IPS-15b (cell line): ENCODE results near the gene NOM1.

ENCODE experiments used
- H3K27me3 ChIP-seq: one replicate; pipeline ENCODE4 v1.6.1; 2013; ENCODE audit warnings: low read length; ENCODE audit not compliant: control insufficient read depth, insufficient read depth
- H3K36me3 ChIP-seq: one replicate; pipeline ENCODE4 v1.6.1; 2013; ENCODE audit warnings: low read length; ENCODE audit not compliant: control insufficient read depth, insufficient read depth
- H3K4me1 ChIP-seq: one replicate; pipeline ENCODE4 v1.6.1; 2013; ENCODE audit warnings: mild to moderate bottlenecking, low read length; ENCODE audit not compliant: control insufficient read depth, insufficient read depth
- H3K4me3 ChIP-seq: one replicate; pipeline ENCODE4 v1.5.1; 2013; ENCODE audit warnings: low read depth, low read length
- H3K9ac ChIP-seq: one replicate; pipeline ENCODE4 v1.6.1; 2013; ENCODE audit warnings: low read depth, mild to moderate bottlenecking, low read length
- H3K9me3 ChIP-seq: one replicate; pipeline ENCODE4 v1.6.1; 2013; ENCODE audit warnings: mild to moderate bottlenecking, low read length; ENCODE audit not compliant: control insufficient read depth, insufficient read depth

NOM1 gene

DNA sequence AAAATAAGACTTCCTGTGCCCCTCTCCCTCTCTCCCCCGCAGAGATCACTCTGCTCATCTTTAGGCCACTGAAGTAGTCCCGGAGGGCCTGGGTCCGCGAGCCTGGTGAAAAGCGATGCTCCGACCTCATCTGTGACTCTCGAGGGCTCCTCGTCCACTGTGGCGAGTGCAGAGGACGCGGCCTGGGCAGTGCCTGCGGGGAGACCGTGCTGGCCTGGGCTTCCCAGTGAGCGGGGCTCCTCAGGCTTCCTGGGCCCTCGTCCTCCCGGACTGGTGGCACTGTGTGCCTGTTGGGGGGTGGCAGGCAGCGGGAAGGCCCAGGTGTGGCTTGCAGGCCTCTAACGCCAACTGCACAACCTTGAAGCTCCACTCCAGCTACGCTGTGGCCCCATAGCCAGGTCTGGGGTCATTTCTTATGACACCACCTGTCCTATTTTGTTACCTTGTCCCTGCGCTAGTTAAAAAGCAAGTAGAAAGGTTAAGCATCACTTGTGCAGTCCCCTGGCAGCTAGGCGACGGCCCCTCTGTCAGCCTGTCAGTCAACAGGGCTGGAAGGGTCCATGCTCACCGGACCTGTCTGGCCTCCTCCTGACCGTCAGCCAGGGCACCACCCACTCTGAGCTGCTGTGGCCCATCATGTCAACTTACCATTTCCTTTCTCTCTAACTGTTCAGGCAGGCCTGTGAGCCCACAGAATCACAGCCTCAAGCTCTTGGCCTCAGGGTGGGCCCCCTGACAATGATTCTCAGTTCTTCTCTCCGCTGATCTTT is 40.4 kb downstream of the NOM1 start:
- Histone ChIP-seq H3K27me3 (peaks cover 10% of the 10 kb centered on the region), H3K9me3 (no peaks in the 10 kb centered on the region), H3K4me3 (no peak overlapping the region), H3K36me3 (no peaks in the 10 kb centered on the region), H3K9ac (no peak overlapping the region), H3K4me1 (no peaks in the 10 kb centered on the region)

DNA sequence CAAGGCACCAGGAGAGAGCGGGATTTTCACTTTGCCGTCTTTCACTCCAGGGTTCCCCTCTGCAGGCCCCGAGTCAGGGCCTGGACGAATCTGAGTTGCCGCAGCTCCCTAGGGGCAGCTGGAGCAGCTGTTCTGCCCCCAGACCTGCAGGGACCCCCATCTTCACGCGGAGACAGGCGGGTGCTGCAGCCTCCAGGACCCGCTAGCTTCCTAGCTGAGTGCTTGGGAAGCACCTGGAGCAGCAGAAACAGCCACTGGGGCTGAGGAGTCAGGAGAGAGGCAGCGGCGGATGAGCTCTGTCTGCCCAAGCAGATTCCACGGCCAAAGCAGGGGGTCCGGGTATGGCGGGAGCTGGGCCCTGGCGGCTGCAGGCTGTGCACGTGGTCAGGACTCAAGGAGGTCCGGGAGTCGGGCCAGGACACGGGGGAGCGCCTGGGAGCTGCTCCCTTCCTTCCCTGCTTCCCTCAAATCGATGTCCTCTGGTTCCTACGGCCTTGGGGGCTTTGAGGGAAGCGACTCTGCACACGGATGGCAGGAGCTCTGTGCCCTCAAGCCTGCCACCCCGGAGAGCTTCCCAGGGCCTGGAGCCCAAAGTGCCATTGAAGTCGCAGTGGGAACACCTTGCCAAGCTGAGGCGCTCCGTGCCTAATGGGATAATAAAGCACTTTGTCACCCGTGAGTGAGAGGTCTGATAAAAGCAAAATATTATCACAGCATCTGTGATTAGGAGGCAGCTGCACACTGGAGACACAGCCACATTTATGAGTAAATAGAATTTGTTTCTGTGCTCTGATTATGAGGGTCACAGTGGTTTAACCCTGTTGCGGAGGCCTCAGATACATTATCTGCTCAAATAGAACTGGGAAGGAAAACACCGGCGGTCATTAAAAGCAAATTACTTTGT is 43.8 kb downstream of the NOM1 start:
- peaks cover 38% of the 10 kb centered on the region for H3K27me3 ChIP-seq
- H3K4me1 ChIP-seq = no peaks in the 10 kb centered on the region
- H3K9me3 ChIP-seq = no peaks in the 10 kb centered on the region
- no peak overlapping the region for H3K4me3 ChIP-seq
- H3K9ac ChIP-seq = no peak overlapping the region
- H3K36me3 ChIP-seq = no peaks in the 10 kb centered on the region

DNA sequence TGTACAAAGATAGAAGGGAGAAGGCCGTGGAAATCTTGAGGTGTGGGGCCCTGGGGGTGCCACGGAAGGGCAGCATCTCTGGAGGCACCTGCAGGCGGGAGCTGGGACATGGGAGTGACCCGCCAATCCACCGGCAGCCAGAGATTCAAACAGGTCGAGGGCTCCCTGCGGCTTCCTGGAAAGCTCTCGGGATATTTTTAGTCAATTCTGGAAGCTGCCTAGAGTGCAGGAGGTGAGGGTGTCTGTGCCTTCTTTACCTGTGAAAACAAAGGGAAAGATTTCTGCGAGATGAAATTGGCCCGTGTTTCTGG is 44.4 kb downstream of the NOM1 start:
- peaks cover 44% of the 10 kb centered on the region for H3K27me3 ChIP-seq
- no peak overlapping the region for H3K4me3 ChIP-seq
- no peaks in the 10 kb centered on the region for H3K9me3 ChIP-seq
- H3K36me3 ChIP-seq = no peaks in the 10 kb centered on the region
- H3K9ac ChIP-seq = no peak overlapping the region
- no peaks in the 10 kb centered on the region for H3K4me1 ChIP-seq

DNA sequence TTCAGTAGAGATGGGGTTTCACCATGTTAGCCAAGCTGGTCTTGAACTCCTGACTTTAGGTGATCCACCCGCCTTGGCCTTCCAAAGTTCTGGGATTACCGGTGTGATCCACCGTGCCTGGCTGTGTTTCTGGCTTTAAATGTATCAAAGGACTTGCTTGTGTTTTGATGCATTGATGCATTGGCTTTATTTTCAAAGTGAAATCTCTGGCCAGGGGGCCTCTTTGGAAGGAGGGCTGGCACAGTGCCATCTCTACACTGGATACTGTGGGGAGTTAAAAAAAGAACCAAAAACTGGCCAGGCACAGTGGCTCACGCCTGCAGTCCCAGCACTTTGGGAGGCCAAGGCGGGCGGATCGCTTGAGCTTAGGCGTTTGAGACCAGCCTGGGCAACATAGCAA is 44.9 kb downstream of the NOM1 start:
- H3K9ac ChIP-seq = no peak overlapping the region
- no peaks in the 10 kb centered on the region for H3K36me3 ChIP-seq
- H3K27me3 ChIP-seq = peaks cover 50% of the 10 kb centered on the region
- H3K4me3 ChIP-seq = no peak overlapping the region
- no peaks in the 10 kb centered on the region for H3K4me1 ChIP-seq
- no peaks in the 10 kb centered on the region for H3K9me3 ChIP-seq

DNA sequence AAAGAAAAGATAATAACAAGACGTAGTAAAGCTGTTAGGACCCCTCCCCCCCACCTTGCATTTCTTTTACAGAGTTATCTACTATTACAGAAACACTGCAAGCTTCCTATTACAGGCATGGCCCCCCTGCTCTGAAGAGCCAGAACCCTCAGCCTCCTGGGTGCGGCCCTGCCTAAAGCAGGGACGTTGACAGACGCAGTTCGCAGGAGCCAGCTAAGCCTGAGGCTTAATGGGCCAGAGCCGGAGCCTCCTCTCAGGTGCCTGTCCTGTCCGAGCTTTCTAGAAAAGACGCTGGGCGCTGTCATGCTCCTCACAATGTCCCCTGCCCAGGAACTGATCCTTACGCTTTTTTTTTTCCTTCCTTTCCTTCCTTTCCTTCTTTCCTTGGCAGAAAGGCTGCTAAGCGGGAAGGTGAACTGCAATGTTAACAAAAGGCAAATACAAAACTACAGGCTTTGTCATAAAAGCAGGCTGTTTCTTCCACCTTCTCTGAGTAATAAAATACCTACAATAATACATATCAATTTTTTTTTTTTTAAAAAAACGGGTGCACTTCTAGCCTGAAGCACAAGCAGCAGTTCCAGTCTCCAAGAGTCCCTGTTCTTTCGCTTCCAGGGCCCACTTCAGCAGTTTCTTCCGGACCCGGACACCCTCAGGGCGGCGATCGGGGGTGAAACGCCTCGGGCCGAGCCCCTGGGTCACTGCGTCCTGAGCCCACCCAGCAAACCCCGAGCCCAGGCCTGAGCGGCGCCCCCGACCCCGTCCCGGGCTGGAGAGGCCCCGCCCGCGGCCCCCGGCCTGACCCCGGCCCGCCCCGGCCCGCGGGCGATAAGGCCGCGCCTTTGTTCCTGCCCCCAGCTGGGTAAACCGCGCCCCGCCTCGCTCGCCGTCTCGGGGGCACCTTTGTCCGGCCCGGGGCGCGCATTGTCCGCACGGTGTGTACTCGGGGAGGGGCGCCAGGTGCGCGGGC is 49.8 kb downstream of the NOM1 start:
- peaks cover 81% of the 10 kb centered on the region for H3K27me3 ChIP-seq
- peaks cover 2% of the 10 kb centered on the region for H3K4me1 ChIP-seq
- H3K36me3 ChIP-seq = no peaks in the 10 kb centered on the region
- H3K9me3 ChIP-seq = no peaks in the 10 kb centered on the region
- no peak overlapping the region for H3K9ac ChIP-seq
- H3K4me3 ChIP-seq = peak overlapping the region; percentile 30

DNA sequence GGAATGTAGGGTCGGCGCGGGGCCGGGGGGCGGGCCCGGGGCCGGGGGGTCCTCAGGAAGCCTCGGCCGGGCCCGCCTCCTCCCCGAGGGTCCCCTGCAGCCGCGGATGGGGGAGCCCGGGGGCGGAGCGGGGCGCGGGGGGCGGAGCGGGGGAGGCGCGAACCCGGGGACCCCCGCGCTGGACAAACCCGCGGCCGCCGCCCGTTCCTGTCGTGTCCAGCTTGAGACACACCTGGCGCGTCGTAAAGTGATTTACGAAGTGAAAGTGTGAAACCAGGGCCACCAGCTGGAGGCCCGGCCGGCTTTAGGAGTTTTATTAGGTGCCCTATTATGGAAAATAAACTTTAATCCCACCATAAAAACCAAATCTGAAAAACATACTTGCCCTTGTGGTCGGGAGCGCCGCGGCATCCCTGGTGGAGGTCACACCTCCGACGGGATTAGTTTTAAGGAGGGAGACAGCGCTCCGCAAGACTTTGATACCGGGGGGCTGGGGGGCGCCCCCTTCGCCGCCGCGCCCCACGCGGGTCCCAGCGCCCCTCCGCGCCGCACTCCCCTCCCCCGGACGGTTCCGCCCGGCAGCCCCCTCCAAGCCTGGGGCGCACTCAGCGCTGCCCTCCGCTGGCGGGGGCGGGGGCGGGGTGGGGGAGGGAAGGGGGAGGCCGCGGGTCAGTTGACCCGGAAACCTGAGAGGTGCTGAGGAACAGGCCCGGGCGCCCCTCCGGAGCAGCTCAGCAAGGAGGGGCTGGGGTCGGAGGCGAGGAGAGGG is 50.6 kb downstream of the NOM1 start:
- Histone ChIP-seq H3K9ac (no peak overlapping the region), H3K9me3 (no peaks in the 10 kb centered on the region), H3K4me3 (peak overlapping the region; percentile 35), H3K36me3 (no peaks in the 10 kb centered on the region), H3K4me1 (peaks cover 5% of the 10 kb centered on the region), H3K27me3 (peaks cover 89% of the 10 kb centered on the region)

DNA sequence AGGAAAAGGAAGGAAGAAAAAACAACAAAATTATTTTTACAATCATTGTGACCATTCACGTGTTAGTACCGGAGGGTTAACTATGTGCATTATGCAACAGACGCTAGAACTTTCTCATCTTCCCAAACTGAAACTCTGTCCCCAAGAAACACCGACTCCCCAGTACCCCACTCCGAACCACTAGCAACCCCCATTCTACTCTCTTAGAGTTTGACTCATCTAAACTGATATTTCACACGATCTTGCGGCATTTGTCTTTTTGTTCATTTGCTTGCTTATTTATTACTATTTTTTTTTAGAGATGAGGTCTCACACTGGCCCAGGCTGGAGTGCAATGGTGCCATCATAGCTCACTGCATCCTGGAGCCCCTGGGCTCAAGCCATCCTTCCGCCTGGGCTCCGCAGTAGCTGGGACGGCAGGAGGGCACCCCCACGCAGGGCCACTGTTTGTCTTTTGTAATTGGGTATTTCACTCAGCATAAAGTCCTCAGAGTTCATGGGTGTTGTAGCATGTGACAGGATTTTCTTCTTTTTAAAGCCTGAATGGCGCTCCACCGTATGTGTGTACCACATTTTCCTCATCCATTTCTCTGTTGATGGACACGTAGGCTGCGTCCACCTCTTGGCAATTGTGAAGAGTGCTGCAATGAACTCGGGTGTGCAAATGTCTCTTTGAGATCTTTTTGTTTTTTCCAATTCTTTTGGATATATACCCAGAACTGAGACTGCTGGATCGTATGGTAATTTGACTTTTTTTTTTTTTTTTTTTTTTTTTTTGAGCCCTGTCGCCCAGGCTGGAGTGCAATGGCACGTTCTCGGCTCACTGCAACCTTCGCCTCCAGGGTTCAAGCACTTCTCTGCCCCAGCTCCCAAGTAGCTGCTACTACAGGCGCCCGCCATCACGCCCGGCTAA is 51.5 kb downstream of the NOM1 start:
- peak overlapping the region; percentile 14 for H3K4me3 ChIP-seq
- no peak overlapping the region for H3K9ac ChIP-seq
- no peaks in the 10 kb centered on the region for H3K9me3 ChIP-seq
- no peaks in the 10 kb centered on the region for H3K36me3 ChIP-seq
- H3K27me3 ChIP-seq = peaks cover 92% of the 10 kb centered on the region
- peaks cover 5% of the 10 kb centered on the region for H3K4me1 ChIP-seq

DNA sequence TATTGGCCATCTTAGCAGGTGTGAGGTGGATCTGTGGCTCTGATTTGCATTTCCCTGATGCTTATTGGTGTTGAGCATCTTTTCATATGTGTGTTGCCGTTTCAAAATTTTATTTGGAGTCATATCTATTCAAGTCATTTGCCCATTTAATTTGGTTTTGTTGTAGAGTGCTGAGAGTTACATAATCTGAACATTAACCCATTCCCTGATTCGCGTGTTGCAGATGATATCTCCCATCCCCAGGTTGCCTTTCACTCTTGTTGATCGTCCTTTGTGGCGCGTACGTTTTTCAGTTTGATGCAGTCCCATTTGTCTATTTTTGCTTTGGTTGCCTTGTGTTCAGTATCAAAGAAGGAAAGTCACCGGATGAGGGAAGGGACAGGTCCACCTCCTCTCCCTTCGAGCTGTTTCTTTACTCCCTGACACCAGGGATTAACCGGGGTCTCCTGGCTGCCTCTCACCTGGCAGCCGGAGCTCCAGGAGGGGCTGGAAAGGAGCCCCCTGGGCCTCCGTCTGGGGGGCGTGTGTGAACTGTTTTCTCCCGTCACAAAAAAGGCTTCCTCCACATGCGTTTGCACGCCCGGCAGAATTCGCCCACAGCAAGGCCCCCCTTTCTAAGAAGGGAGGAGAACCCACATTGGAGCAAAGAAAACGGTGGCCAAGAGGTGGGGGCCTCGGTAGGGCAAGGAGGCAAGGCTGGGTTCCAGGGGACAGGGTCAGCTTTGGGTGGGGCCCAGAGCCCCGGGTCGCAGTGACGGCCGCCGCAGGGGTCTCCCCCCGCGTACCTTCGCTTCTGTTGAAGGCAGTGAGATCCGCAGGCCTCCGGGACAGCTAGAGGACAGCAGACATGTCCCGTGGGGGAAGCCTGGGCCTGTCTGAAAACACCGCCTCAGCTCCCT is 52.7 kb downstream of the NOM1 start:
- Histone ChIP-seq H3K4me3 (peak overlapping the region; percentile 13), H3K27me3 (peaks cover 92% of the 10 kb centered on the region), H3K9me3 (no peaks in the 10 kb centered on the region), H3K36me3 (no peaks in the 10 kb centered on the region), H3K9ac (no peak overlapping the region), H3K4me1 (peaks cover 5% of the 10 kb centered on the region)

DNA sequence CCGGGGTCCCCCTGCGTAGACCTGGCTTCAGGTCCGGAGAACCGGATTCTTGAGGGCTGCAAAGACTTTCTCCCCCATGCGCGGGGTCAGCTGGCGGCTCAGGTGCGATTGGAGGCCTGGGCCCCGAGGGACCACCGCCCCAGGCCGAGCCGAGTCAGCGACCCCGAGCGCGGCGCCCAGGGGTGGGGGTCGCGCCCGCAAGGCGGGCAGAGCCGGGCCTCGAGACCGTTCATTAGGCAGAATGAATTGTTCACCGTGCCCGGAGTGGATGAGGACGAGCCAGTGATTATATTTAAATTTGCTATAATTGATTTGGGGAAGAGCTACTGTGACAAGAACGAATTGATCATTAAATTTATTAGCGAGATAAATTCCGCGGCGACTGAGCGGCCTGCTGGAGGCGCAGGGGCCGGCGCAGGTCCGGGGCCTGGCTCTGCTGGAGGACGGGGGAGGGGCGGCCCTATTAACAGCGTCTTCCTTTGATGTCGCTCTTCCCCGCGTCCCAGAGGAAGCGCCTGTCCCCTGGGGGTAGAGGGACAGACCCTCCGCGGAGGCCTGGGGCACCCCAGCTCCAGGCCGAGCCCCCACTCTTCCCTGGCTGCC is 53.4 kb downstream of the NOM1 start:
- Histone ChIP-seq H3K9me3 (no peaks in the 10 kb centered on the region), H3K27me3 (peaks cover 92% of the 10 kb centered on the region), H3K36me3 (no peaks in the 10 kb centered on the region), H3K4me1 (peaks cover 5% of the 10 kb centered on the region), H3K4me3 (peak overlapping the region; percentile 13), H3K9ac (no peak overlapping the region)
